K562 (cell line): ENCODE data around the gene DMWD. TPM values are rescaled to one million over a fixed set of nuclear protein-coding genes. Genes with fewer than 3 reads are reported as not detected.
A peak's percentile ranks its signal among the peaks of the same experiment; 100 is the strongest.

Experiments used
- DACH1 ChIP-seq: fragments of 450-650 bp; IDR thresholded peaks from 2 replicates; pipeline ENCODE4 v1.6.1; 2018; ENCODE audit not compliant: partially characterized antibody
- EP300 ChIP-seq: IDR thresholded peaks from 2 replicates; pipeline ENCODE4 v1.6.1; 2012; ENCODE audit warnings: low read length, improper control_type of control experiment
- NBN ChIP-seq: fragments of 450-650 bp; IDR thresholded peaks from 2 replicates; pipeline ENCODE4 v1.6.1; 2016; ENCODE audit warnings: low read depth, mild to moderate bottlenecking
- PHB ChIP-seq: fragments of 250-450 bp; sonication (Bioruptor Pico); IDR thresholded peaks from 2 replicates; pipeline ENCODE4 v1.5.0; 2021
- SFPQ ChIP-seq: fragments of 200-400 bp; formaldehyde crosslinking; IDR thresholded peaks from 2 replicates; pipeline ENCODE4 v1.6.1; 2017; ENCODE audit warnings: mild to moderate bottlenecking, low read depth, low read length, moderate library complexity
- UBTF ChIP-seq, 2 experiments: IDR thresholded peaks; 2 replicates each; pipeline ENCODE4 v1.6.1; 2012; ENCODE audit warnings: improper control_type of control experiment in 2 of 2, low read depth in 2 of 2, low read length in 2 of 2, borderline replicate concordance in 1 of 2
- ZBTB11 ChIP-seq, 3 experiments: fragments of 200-800 bp in 1 of 3; fragments of 250-450 bp in 1 of 3; fragments of 450-650 bp in 1 of 3; sonication (Bioruptor Pico) in 1 of 3; sonication (Bioruptor generic) in 1 of 3; formaldehyde crosslinking in 1 of 3; IDR thresholded peaks; 2 replicates each; pipeline versions ENCODE4 v1.6.1 to v1.8.0; 2016 to 2022; ENCODE audit warnings: mild to moderate bottlenecking in 2 of 3, missing genetic modification characterization in 2 of 3, missing compliant biosample characterization in 1 of 3, moderate library complexity in 1 of 3
- ZNF12 ChIP-seq: sonication (generic); formaldehyde crosslinking; IDR thresholded peaks from 2 replicates; pipeline ENCODE4 v1.4.0; 2020; ENCODE audit warnings: mild to moderate bottlenecking, missing genetic modification reagents
- ZNF175 ChIP-seq: fragments of 200-800 bp; sonication (Bioruptor generic); IDR thresholded peaks from 2 replicates; pipeline ENCODE4 v1.6.1; 2016; ENCODE audit warnings: low read depth, mild to moderate bottlenecking, missing genetic modification characterization, missing compliant biosample characterization
- ZNF318 ChIP-seq, 2 experiments: fragments of 450-650 bp; IDR thresholded peaks; 2 replicates each; pipeline ENCODE4 v1.6.1; 2016; ENCODE audit warnings: mild to moderate bottlenecking in 2 of 2, borderline replicate concordance in 1 of 2, low read depth in 1 of 2, moderate library complexity in 1 of 2
- polyA plus RNA-seq, 8 experiments: library from polyadenylated mRNA; depleted of rRNA in 4 of 8; stranded (reverse) in 5 of 8; unstranded in 3 of 8; fragments of >200 nt; fragmentation: Nextera tagmentation in 2 of 8; fragmentation: Illumina TruSeq in 1 of 8; extraction: Ambion mirVana in 2 of 8; extraction: Trizol in 1 of 8; gene quantifications; 2 replicates each; pipeline versions ENCODE4 v1.2.1 to v1.2.3, GENCODE V29; 2011 to 2014; ENCODE audit warnings: inconsistent platforms in 1 of 8, missing spikeins in 1 of 8
- total RNA-seq, 7 experiments: library from RNA; depleted of rRNA in 6 of 7; stranded (reverse); fragments of >200 nt in 6 of 7; fragmentation: Illumina TruSeq in 2 of 7; extraction: Trizol in 2 of 7; gene quantifications; 2 replicates each; pipeline versions ENCODE4 v1.2.1 to v1.2.3, GENCODE V29; 2011 to 2021; ENCODE audit warnings: low replicate concordance in 1 of 7

The DMWD gene
- total and polyA plus RNA-seq, 9 of the 15 experiments (the other 6 are each of a cell fraction or from before 2014, with no cell fraction given), result 4.7 to 54.6 (median 19.0) TPM

- TF ChIP-seq ZNF175 (CRISPR knock-in tag), result no peak
- TF ChIP-seq ZBTB11 (CRISPR knock-in tag; IDR thresholded peaks at IDR 0.05), result peak in 1 of 3 experiments; percentile 30; a peak in 1 of 6 replicates
- peak; percentile 24 to 76; a peak in 2 of 4 replicates for TF ChIP-seq UBTF (IDR thresholded peaks at IDR 0.05; ENCODE audit: borderline replicate concordance in 1 of 2, low read depth in 2 of 2, low read length in 2 of 2)
- no peak for TF ChIP-seq DACH1
- no peak for TF ChIP-seq PHB
- TF ChIP-seq SFPQ, result no peak
- no peak; the same call in 1 of the 2 replicates for TF ChIP-seq EP300
- TF ChIP-seq NBN, result no peak
- TF ChIP-seq ZNF318 (IDR thresholded peaks at IDR 0.05; ENCODE audit: borderline replicate concordance in 1 of 2, low read depth in 1 of 2), result no peak
- no peak for TF ChIP-seq ZNF12
These were observed 25.2 kb downstream of the DMWD start (continued) for GRCh38 chr19:45767410-45767880.
